Heart left ventricle (tissue), 13 donors: ENCODE results near the gene DPYSL3.

Experiments used
- CTCF ChIP-seq, 12 donors: fragments of 200-600 bp; sonication (generic) in 4 of 12; IDR thresholded peaks; one replicate each; pipeline versions ENCODE4 v1.5.0 to v1.8.0; 2018 to 2022; ENCODE audit warnings: antibody characterized with exemption in 12 of 12, mild to moderate bottlenecking in 5 of 12
- POLR2A ChIP-seq, 2 donors: fragments of 450-650 bp; IDR thresholded peaks; one replicate each; pipeline ENCODE4 v1.6.1; 2017; ENCODE audit warnings: antibody characterized with exemption in 2 of 2, mild to moderate bottlenecking in 2 of 2, moderate library complexity in 2 of 2
- donor health status: ischemic (EF 13 %, LVEDD 7.1; RV severe dilation, severe dysfunction).
- donor health status: DM: no; HTN: yes; CAD: no.
- donor health status: DM: no; HTN: no; CAD: no.
- donor health status: ischemic (EF 25% LVEDD 6.9; RV normal size, moderate dysfunction).
- donor health status: ischemic (EF 25% LVEDD 5.7; RV mildly dilated, moderate dysfunction).
- donor health status: ischemic (EF 35%, LVEDD 5.7; RV mildly dilated, moderate dysfunction).
- donor health status: nonischemic (EF 11% LVEDD 7.7; RV severe dilation, severe dysfunction).
- donor health status: DM: yes; HTN: yes; CAD: no.
- donor health status: PGD.
- donor health status: ischemic (EF 29% LVEDD 5.4; RV normal size, mild dysfunction).
- donor health status: nonischemic (EF 23%, LVEDD 6.1; RV moderate dilation, normal function).

GRCh38 chr5:147431586-147431985, 78.3 kb downstream of the DPYSL3 start:
- TF ChIP-seq CTCF (IDR thresholded peaks at IDR 0.05) = no peak
- no peak for TF ChIP-seq POLR2A (IDR thresholded peaks at IDR 0.05)
